Keratinocyte (primary cell): ENCODE data around the gene RBM19.

ENCODE experiments used
- EZH2 ChIP-seq: IDR thresholded peaks from one replicate; pipeline ENCODE4 v1.6.1; 2012; ENCODE audit warnings: inconsistent platforms, mild to moderate bottlenecking, low read length, moderate library complexity
- TF ChIP-seq, protein P1 (sequence below), 3 experiments: IDR thresholded peaks in 1 of 3; conservative IDR thresholded peaks in 1 of 3; optimal IDR thresholded peaks in 1 of 3; 2 replicates in 2 of 3; 3 replicates in 1 of 3; pipeline versions ENCODE3 to v1.5.1; 2011; ENCODE audit warnings: low read length in 3 of 3, mild to moderate bottlenecking in 3 of 3, moderate library complexity in 2 of 3, control low read depth in 1 of 3, inconsistent platforms in 1 of 3; ENCODE audit not compliant: insufficient read depth in 2 of 3; ENCODE audit errors: extremely low read depth in 1 of 3

DNA sequence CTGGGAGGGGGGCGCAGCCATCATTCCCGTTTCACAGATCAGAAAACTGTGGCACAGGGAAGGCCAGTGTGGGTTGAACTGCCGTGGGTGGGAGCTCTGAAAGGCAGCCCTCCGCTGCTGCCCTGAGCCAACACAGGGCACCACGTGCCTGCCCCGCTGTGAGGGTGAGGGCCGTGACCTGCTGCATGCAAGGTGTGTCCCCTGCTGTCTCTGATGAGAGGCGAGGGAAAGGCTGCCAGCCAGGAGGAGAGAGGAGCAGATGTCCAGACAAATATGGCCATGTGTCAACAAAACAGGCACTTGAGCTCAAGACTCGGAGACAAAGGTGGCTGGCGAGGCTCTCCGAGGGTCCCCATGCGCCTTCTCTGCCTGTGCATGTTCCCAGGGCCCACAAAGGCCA, 108.8 kb downstream of the RBM19 start:
- TF ChIP-seq, protein P1, sequence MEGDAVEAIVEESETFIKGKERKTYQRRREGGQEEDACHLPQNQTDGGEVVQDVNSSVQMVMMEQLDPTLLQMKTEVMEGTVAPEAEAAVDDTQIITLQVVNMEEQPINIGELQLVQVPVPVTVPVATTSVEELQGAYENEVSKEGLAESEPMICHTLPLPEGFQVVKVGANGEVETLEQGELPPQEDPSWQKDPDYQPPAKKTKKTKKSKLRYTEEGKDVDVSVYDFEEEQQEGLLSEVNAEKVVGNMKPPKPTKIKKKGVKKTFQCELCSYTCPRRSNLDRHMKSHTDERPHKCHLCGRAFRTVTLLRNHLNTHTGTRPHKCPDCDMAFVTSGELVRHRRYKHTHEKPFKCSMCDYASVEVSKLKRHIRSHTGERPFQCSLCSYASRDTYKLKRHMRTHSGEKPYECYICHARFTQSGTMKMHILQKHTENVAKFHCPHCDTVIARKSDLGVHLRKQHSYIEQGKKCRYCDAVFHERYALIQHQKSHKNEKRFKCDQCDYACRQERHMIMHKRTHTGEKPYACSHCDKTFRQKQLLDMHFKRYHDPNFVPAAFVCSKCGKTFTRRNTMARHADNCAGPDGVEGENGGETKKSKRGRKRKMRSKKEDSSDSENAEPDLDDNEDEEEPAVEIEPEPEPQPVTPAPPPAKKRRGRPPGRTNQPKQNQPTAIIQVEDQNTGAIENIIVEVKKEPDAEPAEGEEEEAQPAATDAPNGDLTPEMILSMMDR (optimal IDR thresholded peaks at IDR 0.05 in 1 of 3, IDR thresholded peaks at IDR 0.05 in 1 of 3, conservative IDR thresholded peaks at IDR 0.05 in 1 of 3; ENCODE audit: extremely low read depth in 1 of 3, insufficient read depth in 2 of 3, low read length in 3 of 3), result no peak
- no peak for TF ChIP-seq EZH2
